ENCODE data around the gene TTLL11.

The TTLL11 gene

DNA sequence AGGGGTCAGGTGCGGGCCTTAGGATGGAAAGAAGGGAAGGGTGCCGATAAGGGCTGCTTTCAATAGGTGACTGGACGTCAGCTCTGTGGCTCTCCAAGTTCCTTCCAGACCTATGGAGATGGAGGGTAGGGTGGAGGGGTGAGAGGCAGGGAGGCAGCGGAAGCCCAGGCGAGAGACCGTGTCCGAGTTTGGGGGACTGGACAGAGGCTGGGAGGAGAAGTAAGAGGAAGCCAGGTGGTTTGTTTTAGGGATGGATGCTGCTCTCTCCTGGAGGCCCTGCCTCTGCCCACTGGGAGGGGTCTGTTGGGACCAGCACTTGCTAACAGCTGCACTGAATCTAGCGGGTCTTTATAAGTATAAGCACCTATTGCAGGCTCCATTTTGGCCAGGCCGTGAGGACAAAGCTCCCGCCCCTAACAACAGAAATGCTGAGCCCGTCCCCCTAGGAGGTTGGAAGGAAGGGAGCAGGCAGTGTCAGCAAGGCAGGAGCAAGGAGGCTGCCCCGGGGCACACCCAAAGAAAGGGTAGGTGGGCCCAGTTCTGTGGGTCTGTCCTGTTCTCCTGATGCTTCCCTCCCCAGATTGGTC is 274.2 kb downstream of the TTLL11 start:
- no peak for DNase-seq

DNA sequence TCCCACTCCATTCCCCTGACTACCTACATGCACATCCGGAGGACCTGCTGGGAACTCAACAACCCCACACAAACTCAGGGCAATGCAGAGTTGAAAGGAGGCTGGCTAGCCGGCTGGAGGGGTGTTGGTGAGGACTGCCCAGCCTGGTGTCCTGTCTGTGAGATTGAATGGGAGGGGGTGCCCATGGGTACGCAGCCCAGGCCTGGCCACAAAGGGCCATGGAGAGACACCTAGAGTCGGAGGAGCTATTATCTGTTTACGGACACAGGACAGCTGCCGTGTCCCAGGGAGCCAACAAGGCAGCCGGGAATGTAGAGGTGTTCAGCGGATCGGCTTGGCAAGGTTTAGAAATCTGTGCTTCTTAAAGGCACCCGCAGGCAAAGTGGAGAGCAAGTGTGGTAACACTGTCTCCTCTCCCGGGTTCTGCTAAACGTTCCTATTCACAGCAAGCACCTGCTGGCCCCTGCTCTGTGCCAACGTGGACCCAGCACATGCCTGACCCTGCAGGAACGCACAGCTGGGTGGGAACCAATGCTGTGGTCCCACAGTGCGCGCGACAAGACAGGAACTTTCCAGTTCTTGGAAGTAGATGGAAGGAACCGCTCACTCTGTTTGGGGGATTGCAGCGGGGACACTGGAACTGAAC is 275.0 kb downstream of the TTLL11 start:
- DNase-seq = no peak

DNA sequence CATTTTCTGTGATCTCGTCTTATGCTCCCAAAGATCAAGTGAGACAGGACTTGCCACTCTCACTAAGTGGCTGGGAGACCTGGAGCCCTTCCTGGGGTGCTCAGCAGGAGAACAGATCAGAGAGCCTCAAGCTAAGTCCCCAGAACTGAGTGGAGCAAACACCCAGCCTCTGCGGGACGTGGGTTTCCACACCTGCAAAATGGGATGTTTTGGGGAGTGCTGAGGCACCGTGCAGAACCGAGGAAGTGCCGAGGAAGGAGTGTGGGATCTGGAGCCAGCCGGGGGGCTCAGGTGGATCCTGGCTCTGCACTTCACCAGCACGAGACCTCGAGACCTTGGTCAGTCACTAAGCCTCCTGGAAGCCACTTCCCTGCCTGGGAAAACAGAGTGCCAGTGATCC is 275.6 kb downstream of the TTLL11 start:
- DNase-seq = no peak

- no peak for DNase-seq
These were observed 276.2 kb downstream of the TTLL11 start for GRCh38 chr9:121816845-121817450.

GRCh38 chr9:121816449-121816817 is 276.7 kb downstream of the TTLL11 start:
- no peak for DNase-seq

- DNase-seq = no peak
These were observed 277.3 kb downstream of the TTLL11 start for GRCh38 chr9:121815546-121816448.

- DNase-seq = no peak
These were observed 278.0 kb downstream of the TTLL11 start for GRCh38 chr9:121815084-121815483.

DNA sequence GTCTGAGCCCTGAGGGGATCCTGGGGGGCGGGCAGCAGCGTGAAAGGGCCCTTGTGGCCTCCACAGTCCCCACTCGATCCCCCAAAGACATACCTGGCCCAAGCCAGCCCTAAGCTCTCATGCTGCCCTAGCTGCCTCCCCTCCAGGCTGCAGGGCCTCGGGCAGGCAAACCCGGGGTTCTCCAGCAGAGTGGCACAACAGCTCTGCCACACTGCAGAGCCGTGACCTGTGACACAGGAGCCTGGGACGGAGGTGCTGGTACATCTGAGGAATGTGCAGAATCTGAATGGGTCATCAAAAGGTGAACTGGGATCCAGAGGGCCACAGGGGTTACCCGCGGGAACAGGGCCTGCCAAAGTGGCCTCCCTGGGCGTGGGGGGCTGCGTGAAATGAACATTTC is 278.5 kb downstream of the TTLL11 start:
- DNase-seq = no peak

GRCh38 chr9:121813519-121814210 is 279.4 kb downstream of the TTLL11 start:
- DNase-seq = no peak

GRCh38 chr9:121812159-121812735 is 280.9 kb downstream of the TTLL11 start:
- DNase-seq = no peak

DNA sequence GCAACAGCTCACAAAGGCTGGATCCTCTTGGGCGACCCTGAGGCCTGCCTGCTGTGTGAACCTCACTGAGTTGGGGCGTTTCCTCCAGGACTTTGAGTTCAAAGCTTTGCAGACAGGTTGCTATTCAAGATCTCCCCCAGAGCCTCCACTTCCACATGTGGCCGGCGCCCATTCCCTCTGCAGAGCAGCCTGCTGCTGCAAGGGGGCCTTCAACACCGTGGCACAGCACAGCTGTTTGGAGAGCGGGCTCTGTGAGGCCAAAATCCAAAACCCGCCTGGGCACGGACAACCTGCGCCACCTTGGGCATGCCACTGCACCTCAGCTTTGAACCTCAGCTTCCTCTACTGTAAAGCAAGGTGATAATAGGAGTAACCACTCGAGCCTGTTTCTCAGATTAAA is 281.4 kb downstream of the TTLL11 start:
- no peak for DNase-seq

GRCh38 chr9:121811140-121811539 is 282.0 kb downstream of the TTLL11 start:
- no peak for DNase-seq

DNA sequence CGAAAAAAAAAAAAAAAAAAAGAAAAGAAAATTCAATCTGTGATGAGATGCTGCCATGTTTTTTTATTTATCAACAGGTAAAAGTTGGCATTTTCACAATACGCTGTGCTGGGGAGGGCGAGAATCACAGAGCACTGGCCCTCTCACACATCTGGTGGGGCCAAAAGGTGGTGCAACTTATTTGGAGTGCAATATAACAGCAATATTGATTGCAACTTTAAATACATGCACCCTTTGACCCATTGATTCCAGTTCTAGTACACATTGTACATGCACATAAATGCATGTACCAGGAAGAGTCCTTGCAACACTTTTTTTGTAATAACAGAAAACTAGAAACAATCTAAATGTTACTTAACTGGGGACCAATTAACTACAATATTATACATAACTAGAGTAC is 282.6 kb downstream of the TTLL11 start:
- DNase-seq = no peak

- no peak for DNase-seq
These were observed 283.6 kb downstream of the TTLL11 start for GRCh38 chr9:121809356-121810050.

GRCh38 chr9:121808781-121809180 is 284.3 kb downstream of the TTLL11 start:
- no peak for DNase-seq

GRCh38 chr9:121807823-121808278 is 285.3 kb downstream of the TTLL11 start:
- DNase-seq = no peak

DNA sequence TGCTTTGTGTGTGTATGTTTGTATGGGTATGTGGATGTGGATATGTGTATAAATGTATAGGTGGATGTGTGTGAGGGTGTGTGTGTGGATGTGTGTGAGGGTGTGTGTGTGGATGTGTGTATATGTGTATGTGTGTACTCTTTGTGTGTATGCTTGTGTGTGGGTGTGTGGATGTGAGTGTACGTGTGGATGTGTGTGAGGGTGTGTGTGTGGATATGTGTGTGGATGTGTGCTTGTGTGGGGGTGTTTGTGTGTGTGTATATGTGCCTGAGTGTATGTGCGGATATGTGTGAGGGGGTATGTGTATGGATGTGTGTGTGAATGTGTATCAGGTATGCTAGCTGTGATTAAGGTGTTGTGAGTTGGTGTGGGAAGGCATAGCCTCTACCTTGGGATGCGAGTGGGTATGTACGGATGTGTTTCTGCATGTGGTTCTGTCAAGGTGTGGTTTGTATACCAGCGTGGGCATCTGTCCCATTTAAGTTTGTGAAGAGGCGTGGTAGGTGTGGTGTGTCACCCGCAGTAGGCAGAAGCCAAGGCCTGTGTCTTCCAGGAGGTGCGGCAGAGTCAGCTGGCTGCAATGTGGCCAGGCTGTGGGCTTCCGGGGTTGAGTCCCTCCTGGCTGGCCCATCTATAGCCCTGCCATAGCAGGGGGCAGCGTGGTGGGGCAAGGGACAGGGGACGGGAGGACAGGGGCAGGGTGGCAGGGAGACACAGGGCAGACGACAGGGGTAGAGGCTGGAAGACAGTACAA is 285.9 kb downstream of the TTLL11 start:
- DNase-seq = no peak

DNA sequence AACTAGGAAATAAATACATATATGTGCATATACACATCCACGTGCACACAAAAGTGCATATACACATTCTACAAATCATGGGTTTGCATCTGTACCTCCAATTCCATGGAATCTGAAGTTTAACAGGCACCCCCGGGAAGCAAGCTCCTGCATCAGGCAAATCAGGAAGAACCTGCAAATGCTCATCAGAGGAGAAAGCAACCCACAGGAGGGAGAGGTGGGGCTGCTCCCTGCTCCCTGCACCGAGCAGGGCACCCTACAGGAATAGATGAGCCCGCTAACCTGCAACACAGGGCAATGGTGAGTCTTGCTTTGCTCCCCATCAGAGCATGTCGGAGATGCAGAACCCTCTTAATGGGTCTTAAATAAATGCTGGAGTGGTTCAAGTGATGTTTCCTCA is 290.4 kb downstream of the TTLL11 start:
- no peak for DNase-seq

DNA sequence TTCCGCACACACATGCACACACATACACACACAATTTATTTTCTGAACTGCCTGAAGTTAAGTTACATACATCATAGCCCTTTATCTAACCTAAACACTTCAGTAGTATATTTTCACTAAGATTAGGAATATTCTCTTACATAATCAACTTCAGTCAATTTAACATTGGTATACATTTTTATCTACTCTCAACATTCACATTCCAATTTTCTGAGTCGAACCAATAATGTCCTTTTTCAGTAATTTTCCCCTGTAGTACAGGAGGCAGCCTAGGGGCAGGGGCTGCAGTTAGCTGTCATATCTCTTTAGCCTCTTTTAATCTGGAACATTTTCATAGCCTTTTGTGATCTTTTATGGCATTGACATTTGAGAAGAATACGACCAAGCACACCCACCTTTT is 291.5 kb downstream of the TTLL11 start:
- DNase-seq = no peak

DNA sequence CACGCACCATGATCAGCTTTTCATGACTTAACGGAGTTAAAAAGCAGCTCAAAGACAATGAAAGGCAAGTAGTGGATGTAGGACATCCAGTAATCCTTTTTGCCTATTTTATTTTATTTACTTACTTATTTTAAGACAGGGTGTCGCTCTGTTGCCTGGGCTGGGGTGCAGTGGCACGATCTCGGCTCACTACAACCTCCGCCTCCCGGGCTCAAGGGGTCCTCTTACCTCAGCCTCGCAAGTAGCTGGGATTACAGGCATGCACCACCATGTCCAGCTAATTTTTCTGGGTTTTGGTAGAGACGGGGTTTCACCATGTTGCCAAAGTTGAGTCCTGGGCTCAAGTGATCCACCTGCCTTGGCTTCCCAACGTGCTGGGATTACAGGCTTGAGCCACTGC is 292.7 kb downstream of the TTLL11 start:
- DNase-seq = no peak

All from nucleus accumbens (tissue), 56 donors.